Amygdala (tissue), 56 donors: ENCODE results near the gene C2orf42.
"Not testable (repeated sequence)": the region's sequence is repeated elsewhere in the genome, so short reads cannot be mapped to it uniquely, and the experiment has no call there.

ENCODE experiments used
- DNase-seq, 56 donors: peaks; one replicate each; lab custom pipeline; 2025; lab: John Stamatoyannopoulos, UW

Gene C2orf42

GRCh38 chr2:70181363-70181956, 9.4 kb downstream of the C2orf42 start:
- DNase-seq = no peak

GRCh38 chr2:70173520-70173919, 17.3 kb downstream of the C2orf42 start:
- no peak for DNase-seq

- not testable (repeated sequence) for DNase-seq
Observed at GRCh38 chr2:70169654-70170245, 21.1 kb downstream of the C2orf42 start.

- no peak for DNase-seq
Observed at GRCh38 chr2:70161069-70161534, 29.7 kb downstream of the C2orf42 start.

GRCh38 chr2:70160545-70160944, 30.3 kb downstream of the C2orf42 start:
- DNase-seq = no peak

GRCh38 chr2:70149130-70149686, 41.6 kb downstream of the C2orf42 start:
- DNase-seq = peak in 8 of 56 donors; percentile 8 to 56 (median 20)

GRCh38 chr2:70148211-70148760, 42.5 kb downstream of the C2orf42 start:
- DNase-seq = not testable (repeated sequence)

- no peak for DNase-seq
Observed at GRCh38 chr2:70145851-70146739, 44.7 kb downstream of the C2orf42 start.

GRCh38 chr2:70145144-70145490, 45.7 kb downstream of the C2orf42 start:
- DNase-seq = no peak

GRCh38 chr2:70144443-70145143, 46.2 kb downstream of the C2orf42 start:
- no peak for DNase-seq

GRCh38 chr2:70143314-70144150, 47.3 kb downstream of the C2orf42 start:
- peak in 12 of 56 donors; percentile 2 to 58 (median 30) for DNase-seq

- peak; percentile 86 to 100 (median 96) for DNase-seq
Observed at GRCh38 chr2:70142590-70143313, 48.1 kb downstream of the C2orf42 start.

- peak in 28 of 56 donors; percentile 26 to 89 (median 64) for DNase-seq
Observed at GRCh38 chr2:70141902-70142589, 48.8 kb downstream of the C2orf42 start.

GRCh38 chr2:70141212-70141901, 49.5 kb downstream of the C2orf42 start:
- peak in 17 of 56 donors; percentile 19 to 74 (median 51) for DNase-seq

- peak in 1 of 56 donors; percentile 13 for DNase-seq
Observed at GRCh38 chr2:70140791-70141211, 50.0 kb downstream of the C2orf42 start.

GRCh38 chr2:70134323-70134983, 56.4 kb downstream of the C2orf42 start:
- DNase-seq = not testable (repeated sequence)
